ENCODE measurements around the gene LRG1.
"Not testable (repeated sequence)": the region's sequence is repeated elsewhere in the genome, so short reads cannot be mapped to it uniquely, and the experiment has no call there.

The LRG1 gene

DNA sequence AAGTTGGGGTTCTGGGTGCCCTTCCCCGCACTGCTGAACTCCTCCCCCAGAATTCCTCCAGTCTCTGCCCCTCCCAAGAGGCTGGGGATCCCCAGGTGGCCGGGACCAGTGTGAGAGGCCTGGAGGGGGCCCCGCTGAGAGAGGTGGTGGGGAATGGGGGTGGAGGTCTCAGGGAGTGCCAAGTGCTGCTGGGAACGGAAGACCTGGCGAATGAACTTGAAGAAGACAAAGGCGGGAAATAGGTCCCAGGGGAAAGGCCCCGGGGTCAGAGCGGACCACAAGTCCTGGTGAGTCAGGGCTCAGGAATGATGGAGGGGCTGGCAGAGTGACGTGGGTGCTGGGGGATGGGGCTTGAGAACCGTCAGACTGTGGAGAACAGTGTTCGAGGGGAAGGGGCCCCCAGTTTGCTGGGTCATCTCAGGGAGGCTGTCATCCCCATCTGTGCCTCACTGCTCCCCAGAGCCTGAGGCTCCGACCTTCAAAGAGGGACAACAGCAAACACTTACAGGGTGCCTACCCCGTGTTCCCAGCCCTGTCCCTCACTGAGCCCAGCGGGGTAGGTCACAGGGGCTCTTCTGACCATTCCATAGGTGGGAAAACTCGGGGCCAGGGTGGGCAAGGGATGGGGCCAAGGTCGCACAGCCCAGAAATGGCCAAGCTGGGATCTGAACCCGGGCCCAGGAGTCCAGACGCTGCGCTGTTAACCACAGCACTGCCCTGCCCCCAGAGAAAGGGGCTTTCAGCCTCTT is 35.6 kb upstream of the LRG1 start:
- DNase-seq: no peak

- no peak for DNase-seq
These were observed 33.8 kb upstream of the LRG1 start for GRCh38 chr19:4573682-4574081.

DNA sequence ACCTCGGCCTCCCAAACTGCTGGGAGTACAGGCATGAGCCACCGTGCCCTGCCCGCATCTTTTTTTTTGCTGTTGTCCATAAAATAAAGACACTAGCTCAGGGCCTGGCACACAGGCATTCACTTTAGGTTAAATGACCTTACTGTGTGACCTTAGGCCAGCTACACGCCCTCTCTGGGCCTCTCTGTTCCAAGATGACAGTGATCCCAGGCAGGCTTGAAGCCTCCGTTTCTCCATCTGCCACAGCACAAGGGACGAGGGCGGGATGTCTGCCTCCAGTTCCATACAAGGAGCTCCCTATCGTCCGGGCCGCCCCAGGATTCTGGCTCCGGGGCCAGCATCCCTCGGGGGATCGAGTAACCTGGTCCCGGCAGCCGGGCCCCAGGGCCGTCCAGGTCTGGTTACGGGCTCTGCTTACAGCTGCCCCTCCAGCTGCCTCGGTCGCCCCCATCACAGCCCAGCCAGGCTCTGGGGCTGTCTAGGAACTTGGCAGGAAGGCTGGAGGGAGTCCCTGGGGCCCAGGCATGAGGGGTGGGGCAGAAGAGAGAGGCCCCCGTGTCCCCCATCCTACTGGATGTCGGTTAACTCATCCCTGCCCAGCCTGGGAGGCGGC is 31.6 kb upstream of the LRG1 start:
- DNase-seq: no peak

- no peak for DNase-seq
These were observed 31.1 kb upstream of the LRG1 start for GRCh38 chr19:4570916-4571304.

GRCh38 chr19:4570402-4570801 is 30.6 kb upstream of the LRG1 start:
- no peak for DNase-seq

DNA sequence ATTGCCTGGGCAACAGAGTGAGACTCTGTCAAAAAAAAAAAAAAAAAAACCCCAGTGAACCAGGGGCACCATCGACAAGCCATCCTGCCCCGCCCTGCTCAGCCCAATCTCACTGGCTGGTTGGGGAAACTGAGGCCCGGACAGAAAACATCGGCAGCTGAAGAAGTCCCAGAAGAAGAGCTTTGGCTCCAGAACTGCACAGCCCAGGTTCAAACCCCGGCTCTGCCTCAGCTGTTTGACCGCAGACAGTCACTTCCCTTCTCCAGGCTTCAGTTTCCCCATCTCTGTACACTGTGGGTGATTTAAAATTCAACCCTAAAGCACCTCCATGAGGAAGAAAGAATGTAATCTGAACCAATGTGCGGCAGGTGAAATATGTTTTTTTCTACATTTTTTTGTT is 29.1 kb upstream of the LRG1 start:
- DNase-seq: no peak

- DNase-seq: peak; percentile 75
These were observed 27.8 kb upstream of the LRG1 start for GRCh38 chr19:4567584-4568071.

- DNase-seq: no peak
These were observed 26.7 kb upstream of the LRG1 start for GRCh38 chr19:4566402-4567051.

- DNase-seq: not testable (repeated sequence)
These were observed 23.7 kb upstream of the LRG1 start for GRCh38 chr19:4563562-4563961.

DNA sequence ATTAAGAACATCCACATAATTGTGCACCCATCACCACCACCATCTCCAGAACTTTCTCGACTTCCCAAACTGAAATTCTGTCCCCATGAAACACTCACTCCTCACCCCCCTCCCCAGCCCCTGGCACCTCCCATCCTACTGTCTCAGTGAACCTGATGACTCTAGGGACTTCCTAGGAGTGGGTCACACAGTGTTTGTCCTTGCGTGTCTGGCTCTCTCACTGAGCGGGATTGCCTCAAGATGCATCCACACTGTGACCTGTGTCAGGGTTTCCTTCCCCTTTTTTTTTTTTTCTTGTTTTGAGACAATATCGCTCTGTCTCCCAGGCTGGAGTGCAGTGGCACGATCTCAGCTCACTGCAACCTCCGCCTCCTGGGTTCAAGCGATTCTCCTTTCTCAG is 22.2 kb upstream of the LRG1 start:
- not testable (repeated sequence) for DNase-seq

DNA sequence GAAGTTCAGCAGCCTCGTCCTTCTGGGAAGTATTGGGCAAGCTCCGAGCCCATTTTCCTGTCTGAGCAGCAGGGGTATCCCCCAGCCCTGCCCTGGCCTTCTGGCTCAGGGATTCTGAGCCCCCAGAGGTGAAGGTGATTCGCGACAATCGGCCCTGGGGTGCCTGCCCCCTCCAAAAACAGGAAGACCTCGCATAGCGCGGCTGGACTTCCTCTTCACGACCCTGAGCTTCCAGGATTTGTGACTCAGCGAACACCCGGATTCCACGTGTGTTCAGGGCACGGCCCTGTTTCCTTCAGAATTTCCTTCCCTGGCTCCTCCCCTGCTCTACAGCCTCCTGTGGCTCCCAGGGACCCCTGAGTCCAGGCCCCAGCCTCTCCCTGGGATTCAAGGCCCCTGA is 19.7 kb upstream of the LRG1 start, which contains the start of gene SEMA6B:
SEMA6B (minus strand) TSS at position 116 of the 400 bp plus-strand sequence. CDS start 1,227 bp downstream, outside the sequence.
- no peak for DNase-seq

- peak; percentile 40 for DNase-seq
These were observed 18.4 kb upstream of the LRG1 start for GRCh38 chr19:4557971-4558941.

DNA sequence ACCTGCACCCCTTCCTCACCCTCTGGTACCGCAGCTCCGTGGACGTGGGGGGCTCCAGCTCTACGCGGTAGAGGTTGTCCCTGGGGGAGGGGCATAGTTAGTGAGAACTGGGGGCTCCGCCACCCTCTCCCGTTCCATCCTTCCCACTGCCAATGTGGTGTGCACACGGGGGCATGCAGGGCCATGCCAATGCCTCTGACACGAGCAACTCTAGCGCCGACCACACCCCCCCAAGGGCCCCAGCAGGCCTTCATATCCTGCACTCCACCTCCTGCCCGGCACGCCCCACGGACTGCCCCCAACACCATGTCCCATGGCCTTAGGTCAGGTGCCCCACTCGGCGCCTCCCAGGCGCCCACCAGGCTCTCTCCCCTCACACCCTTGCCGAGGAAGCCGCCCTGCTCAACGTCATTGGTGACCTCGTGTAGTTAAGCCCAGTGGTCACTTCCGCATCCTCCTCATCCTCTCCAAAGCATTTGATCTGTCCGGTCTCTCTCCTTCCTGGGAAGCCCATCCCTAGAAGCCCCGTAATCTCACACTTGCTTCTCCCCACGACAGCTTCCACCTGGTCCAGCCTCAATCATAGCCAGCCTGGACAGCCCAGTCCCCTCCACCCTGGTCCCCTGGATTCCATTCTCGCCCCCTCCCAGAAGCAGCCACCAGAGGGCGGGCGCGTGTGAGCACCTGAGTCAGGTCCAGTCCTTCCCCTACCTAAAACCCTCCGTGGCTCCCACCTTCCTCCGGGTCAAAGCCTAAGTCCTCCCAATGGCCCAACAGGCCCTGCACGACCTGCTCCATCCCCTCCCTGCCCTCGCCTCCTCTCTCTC is 17.5 kb upstream of the LRG1 start:
- peak; percentile 18 for DNase-seq

GRCh38 chr19:4556597-4557127 is 16.8 kb upstream of the LRG1 start:
- peak; percentile 33 for DNase-seq

- no peak for DNase-seq
These were observed 16.1 kb upstream of the LRG1 start for GRCh38 chr19:4555657-4556561.

- no peak for DNase-seq
These were observed 14.9 kb upstream of the LRG1 start for GRCh38 chr19:4554717-4555116.

DNA sequence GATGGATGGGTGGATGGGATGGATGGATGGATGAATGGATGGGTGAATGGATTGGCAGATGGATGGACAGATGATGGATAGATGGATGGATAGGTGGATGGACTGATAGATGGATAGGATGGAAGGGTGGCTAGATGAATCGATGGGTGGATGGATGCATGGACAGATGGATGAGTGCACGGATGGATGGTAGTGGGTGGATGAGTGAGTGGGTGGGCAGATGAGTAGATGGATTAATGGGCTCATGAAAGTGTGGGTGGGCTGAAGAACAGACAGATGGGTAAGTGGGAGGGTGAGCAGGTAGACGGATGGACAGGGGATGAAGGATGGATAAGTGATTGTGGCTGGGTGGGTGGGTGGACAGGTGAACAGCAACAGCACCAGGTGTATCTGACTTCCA is 13.9 kb upstream of the LRG1 start:
- no peak for DNase-seq

- no peak for DNase-seq
These were observed 13.4 kb upstream of the LRG1 start for GRCh38 chr19:4553092-4553695.

GRCh38 chr19:4552525-4552819 is 12.6 kb upstream of the LRG1 start:
- DNase-seq: no peak

GRCh38 chr19:4550479-4551050 is 10.7 kb upstream of the LRG1 start:
- DNase-seq: no peak
